ENCODE measurements around the gene ADAMTS8.

The ADAMTS8 gene

GRCh38 chr11:130462101-130462885 is 33.9 kb upstream of the ADAMTS8 start:
- no peak for DNase-seq

- no peak for DNase-seq
These were observed 31.1 kb upstream of the ADAMTS8 start for GRCh38 chr11:130459521-130459920.

- no peak for DNase-seq
These were observed 30.0 kb upstream of the ADAMTS8 start for GRCh38 chr11:130458410-130458729.

GRCh38 chr11:130457623-130458409 is 29.4 kb upstream of the ADAMTS8 start:
- no peak for DNase-seq

GRCh38 chr11:130456286-130456685 is 27.9 kb upstream of the ADAMTS8 start:
- no peak for DNase-seq

- no peak for DNase-seq
These were observed 27.2 kb upstream of the ADAMTS8 start for GRCh38 chr11:130455483-130456127.

GRCh38 chr11:130454491-130455252 is 26.3 kb upstream of the ADAMTS8 start:
- no peak for DNase-seq

GRCh38 chr11:130452940-130453339 is 24.5 kb upstream of the ADAMTS8 start:
- no peak for DNase-seq

- DNase-seq = no peak
These were observed 23.8 kb upstream of the ADAMTS8 start for GRCh38 chr11:130452176-130452575.

GRCh38 chr11:130451231-130452019 is 23.0 kb upstream of the ADAMTS8 start:
- no peak for DNase-seq

- no peak for DNase-seq
These were observed 21.8 kb upstream of the ADAMTS8 start for GRCh38 chr11:130449996-130450769.

GRCh38 chr11:130449310-130449990 is 21.0 kb upstream of the ADAMTS8 start:
- peak; percentile 18 for DNase-seq

- peak; percentile 85 for DNase-seq
These were observed 20.3 kb upstream of the ADAMTS8 start, which contains the start of gene ADAMTS15 for GRCh38 chr11:130448416-130449309. TSS of gene ADAMTS15 (plus strand) at chr11:130448645. CDS start at chr11:130448974, 329 bp downstream.

- no peak for DNase-seq
These were observed 19.6 kb upstream of the ADAMTS8 start for GRCh38 chr11:130448039-130448415.

- DNase-seq = no peak
These were observed 17.4 kb upstream of the ADAMTS8 start for GRCh38 chr11:130445788-130446187.

GRCh38 chr11:130442737-130443136 is 14.3 kb upstream of the ADAMTS8 start:
- no peak for DNase-seq

GRCh38 chr11:130441719-130442118 is 13.3 kb upstream of the ADAMTS8 start:
- no peak for DNase-seq

- DNase-seq = no peak
These were observed 11.5 kb upstream of the ADAMTS8 start for GRCh38 chr11:130439876-130440275.

GRCh38 chr11:130439160-130439519 is 10.7 kb upstream of the ADAMTS8 start:
- DNase-seq = no peak
